GM12875 (cell line): ENCODE results near the gene RHEX.

Experiments
- H3K4me3 ChIP-seq: one replicate; pipeline ENCODE4 v1.5.1; 2011; ENCODE audit warnings: low read depth, low read length, control low read depth
- TF ChIP-seq, protein P1 (sequence below): IDR thresholded peaks from 2 replicates; pipeline ENCODE4 v1.5.1; 2011; ENCODE audit warnings: low read depth, mild to moderate bottlenecking, control low read depth, inconsistent platforms, low read length, moderate library complexity, borderline replicate concordance; ENCODE audit not compliant: insufficient read depth

The RHEX gene

DNA sequence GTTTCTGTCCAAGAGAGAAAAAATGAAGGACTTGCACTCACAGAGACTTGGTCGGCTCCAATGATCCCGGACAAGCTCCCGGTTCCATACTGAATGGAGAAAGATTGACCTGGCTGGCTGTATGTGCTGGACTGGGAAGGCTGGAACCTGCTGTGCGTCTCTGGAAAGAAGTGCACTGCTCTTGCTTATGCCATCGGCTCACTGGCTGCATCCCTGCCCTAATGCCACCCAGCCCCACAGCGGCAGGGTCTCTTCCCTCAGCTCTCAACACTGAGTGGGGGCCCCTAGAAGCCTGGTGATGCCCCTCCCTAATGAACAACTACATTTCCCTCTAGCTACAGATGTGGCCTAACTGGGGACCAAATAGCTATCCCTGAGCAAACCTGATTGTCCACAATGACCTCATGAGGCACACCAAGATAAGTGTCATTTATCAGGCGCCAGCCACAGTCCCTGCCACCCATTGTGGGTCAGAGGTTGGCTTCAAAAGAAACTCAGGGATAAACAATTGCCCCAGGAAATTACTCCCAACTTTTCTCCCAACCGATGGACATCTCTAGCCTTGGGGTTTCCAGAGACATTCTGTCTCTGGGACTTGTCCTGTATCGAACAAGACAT is 31.9 kb upstream of the RHEX start:
- TF ChIP-seq, protein P1, sequence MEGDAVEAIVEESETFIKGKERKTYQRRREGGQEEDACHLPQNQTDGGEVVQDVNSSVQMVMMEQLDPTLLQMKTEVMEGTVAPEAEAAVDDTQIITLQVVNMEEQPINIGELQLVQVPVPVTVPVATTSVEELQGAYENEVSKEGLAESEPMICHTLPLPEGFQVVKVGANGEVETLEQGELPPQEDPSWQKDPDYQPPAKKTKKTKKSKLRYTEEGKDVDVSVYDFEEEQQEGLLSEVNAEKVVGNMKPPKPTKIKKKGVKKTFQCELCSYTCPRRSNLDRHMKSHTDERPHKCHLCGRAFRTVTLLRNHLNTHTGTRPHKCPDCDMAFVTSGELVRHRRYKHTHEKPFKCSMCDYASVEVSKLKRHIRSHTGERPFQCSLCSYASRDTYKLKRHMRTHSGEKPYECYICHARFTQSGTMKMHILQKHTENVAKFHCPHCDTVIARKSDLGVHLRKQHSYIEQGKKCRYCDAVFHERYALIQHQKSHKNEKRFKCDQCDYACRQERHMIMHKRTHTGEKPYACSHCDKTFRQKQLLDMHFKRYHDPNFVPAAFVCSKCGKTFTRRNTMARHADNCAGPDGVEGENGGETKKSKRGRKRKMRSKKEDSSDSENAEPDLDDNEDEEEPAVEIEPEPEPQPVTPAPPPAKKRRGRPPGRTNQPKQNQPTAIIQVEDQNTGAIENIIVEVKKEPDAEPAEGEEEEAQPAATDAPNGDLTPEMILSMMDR, result no peak
- H3K4me3 ChIP-seq, result no peak overlapping the region

DNA sequence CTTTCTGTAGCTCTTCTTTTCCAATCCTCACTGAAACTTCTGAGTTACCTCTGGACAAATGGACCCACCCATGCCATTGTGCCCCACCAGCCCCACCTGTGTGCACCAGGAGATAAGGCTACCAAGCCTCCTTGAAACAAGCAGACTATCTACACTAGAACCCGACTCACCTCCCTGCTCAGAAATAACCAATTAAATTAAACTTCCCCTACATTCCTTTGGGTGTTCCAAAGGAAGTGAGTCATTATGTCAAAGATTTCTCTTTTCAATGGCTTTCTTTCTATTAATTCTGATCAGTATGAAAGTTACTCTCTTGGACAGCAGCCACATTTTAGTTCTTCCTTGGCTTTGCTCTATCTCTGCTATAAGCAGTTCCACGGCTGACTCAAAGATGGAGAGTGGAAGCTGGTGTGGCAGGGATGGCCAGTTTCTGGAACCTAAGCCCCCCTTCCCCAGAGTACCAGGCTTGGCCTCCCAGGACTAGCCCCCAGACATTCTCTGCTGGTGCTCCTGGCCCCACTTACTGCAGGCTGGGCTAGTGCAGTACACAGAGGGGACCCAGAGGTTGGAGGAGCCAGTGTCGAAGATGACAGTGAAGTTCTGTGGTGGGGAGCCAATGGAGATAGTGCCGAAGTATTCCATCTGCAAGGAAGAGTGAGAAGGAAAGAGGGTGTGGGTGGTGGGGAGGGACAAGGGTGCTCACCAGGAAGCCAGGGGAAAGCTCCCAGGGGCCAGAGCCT is 31.2 kb upstream of the RHEX start:
- TF ChIP-seq, protein P1, result no peak
- H3K4me3 ChIP-seq, result no peak overlapping the region

DNA sequence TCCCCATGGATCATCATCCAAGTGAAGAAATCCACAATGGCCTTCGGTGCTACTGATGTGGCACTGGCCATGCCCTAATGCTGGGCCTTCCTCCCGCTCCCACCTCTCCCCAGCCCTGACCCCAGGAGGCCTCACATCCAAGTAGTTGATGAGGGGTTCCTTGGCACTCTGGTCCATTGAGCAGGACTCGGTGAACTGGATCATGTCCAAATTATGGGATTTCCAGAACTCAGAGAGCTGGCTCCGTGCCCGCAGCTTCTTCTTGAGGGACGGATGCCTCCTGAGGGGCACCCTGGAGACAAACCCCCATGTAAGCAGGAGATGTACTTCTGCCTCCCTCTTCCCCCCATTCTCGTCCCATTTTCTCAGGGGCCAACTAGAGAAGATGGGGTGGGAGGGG is 30.2 kb upstream of the RHEX start:
- TF ChIP-seq, protein P1, result no peak
- no peak overlapping the region for H3K4me3 ChIP-seq

DNA sequence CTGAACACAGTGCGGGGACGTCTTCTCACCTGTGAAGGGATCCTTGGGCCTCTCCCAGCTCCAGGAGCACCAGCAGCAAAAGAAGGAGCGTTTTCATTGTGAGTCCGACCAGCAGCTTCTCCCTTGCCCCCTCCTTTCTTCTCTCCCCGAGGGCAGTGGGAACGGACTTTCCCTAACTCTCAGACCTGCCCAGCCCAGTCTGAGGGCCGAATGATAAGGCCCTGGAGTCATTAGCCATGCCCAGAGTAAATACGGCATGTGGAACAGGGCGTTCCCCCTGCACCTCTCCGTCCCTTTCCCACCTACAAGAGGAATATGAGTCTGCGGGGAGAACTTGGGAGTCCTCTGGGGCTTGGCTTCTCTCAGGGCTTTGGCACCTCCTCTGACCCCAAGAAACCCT is 29.3 kb upstream of the RHEX start, which contains the start of gene CTSE:
TSS of gene CTSE (minus strand) at position 201 of the 400 bp plus-strand sequence. CDS start at position 97, 104 bp downstream.
- TF ChIP-seq, protein P1, result no peak
- H3K4me3 ChIP-seq, result no peak within 1 kb of the TSS

DNA sequence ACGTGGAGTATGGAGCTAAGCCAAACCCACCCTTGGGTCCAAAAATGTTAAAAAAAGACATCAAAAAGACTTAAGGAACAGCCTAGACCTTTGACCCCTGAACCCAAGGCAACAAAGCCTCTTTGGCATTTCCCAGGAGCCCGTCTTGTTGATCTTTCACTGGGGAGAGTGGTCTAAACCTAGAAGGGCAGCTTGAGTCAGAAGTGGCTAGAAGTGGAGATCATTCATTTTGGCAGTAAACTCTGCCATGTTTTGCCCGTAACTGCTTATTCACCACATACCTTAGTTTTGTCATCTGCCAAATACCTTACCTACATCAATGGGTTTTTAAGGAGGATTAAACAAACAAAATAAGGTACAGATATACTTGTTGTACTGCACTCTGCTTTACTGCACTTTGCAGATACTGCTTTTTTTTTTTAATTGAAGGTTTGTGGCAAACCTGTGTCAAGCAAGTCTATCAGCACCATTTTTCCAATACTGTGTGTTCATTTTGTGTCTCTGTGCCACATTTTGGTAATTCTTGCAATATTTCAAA is 27.6 kb upstream of the RHEX start:
- TF ChIP-seq, protein P1, result no peak
- no peak overlapping the region for H3K4me3 ChIP-seq

DNA sequence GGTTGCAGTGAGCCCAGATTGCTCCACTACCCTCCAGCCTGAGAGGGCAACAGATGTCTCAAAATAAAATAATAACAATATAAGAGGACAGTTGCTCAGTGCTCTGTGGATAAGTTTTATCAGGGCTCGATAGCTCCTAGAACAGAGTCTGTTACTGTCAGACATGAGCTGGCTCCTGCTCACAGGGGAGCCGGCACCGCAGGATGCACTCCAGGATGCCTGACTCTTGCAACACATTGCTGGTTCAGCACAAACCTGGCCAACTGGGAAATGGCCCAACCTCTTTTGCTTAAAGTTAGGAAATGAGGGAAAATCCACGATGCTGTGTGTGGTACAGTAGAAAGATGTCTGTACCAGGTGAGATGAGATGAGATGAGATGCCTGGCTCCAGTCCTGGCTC is 23.5 kb upstream of the RHEX start:
- no peak overlapping the region for H3K4me3 ChIP-seq
- TF ChIP-seq, protein P1, result no peak
